CD4-positive, CD25-positive, alpha-beta regulatory T cell (primary cell): ENCODE data around the gene MGRN1. TPM values are rescaled to one million over a fixed set of nuclear protein-coding genes. Genes with fewer than 3 reads are reported as not detected.
"Not testable (repeated sequence)": the region's sequence is repeated elsewhere in the genome, so short reads cannot be mapped to it uniquely, and the experiment has no call there.

Source experiments
- ATAC-seq, 2 donors: fragments of 150-1000 bp; cut with Tn5 transposase; one replicate each; pipeline ENCODE4 v1.10.0; 2021; ENCODE audit warnings: low read depth in 2 of 2, moderate number of reproducible peaks in 2 of 2, moderate library complexity in 1 of 2
- DNase-seq, 3 donors: peaks; one replicate each; pipeline versions ENCODE4 v3.0.0 to v3.0.0-alpha.2; 2012 to 2022; ENCODE audit warnings: mixed read lengths in 1 of 3
- H3K27ac ChIP-seq: one replicate; pipeline ENCODE4 v1.7.0; 2013; ENCODE audit warnings: mild to moderate bottlenecking, low read length; ENCODE audit not compliant: insufficient read depth, poor library complexity, severe bottlenecking
- H3K27me3 ChIP-seq: one replicate; pipeline ENCODE4 v1.7.0; 2013; ENCODE audit warnings: low read length; ENCODE audit not compliant: control insufficient read depth, insufficient read depth
- H3K36me3 ChIP-seq: one replicate; pipeline ENCODE4 v1.7.0; 2013; ENCODE audit warnings: mild to moderate bottlenecking, low read length, moderate library complexity; ENCODE audit not compliant: control insufficient read depth, insufficient read depth
- H3K4me1 ChIP-seq: 2 replicates; pipeline ENCODE4 v1.7.0; 2013; ENCODE audit warnings: mild to moderate bottlenecking, low read length; ENCODE audit not compliant: insufficient read depth, control insufficient read depth, poor library complexity, severe bottlenecking
- H3K4me3 ChIP-seq: one replicate; pipeline ENCODE4 v1.7.0; 2013; ENCODE audit warnings: low read depth, mild to moderate bottlenecking, low read length, moderate library complexity
- H3K9me3 ChIP-seq, 2 experiments: 1 replicate in 1 of 2; 2 replicates in 1 of 2; pipeline ENCODE4 v1.7.0; 2013; ENCODE audit warnings: low read length in 2 of 2, mild to moderate bottlenecking in 1 of 2, moderate library complexity in 1 of 2; ENCODE audit not compliant: control insufficient read depth in 2 of 2
- H3K27ac Mint-ChIP-seq, 3 donors: one replicate each; pipeline ENCODE4 v1.8.0; 2020 to 2022; ENCODE audit warnings: mild to moderate bottlenecking in 3 of 3, mixed read lengths in 3 of 3, moderate library complexity in 2 of 3
- H3K27me3 Mint-ChIP-seq: one replicate; pipeline ENCODE4 v1.8.0; 2022; ENCODE audit warnings: mild to moderate bottlenecking, mixed read lengths
- H3K36me3 Mint-ChIP-seq: one replicate; pipeline ENCODE4 v1.8.0; 2020; ENCODE audit warnings: mixed read lengths
- H3K4me1 Mint-ChIP-seq, 4 donors: one replicate each; pipeline ENCODE4 v1.8.0; 2020 to 2022; ENCODE audit warnings: mixed read lengths in 4 of 4, mild to moderate bottlenecking in 1 of 4
- H3K4me3 Mint-ChIP-seq, 4 donors: one replicate each; pipeline ENCODE4 v1.8.0; 2020 to 2022; ENCODE audit warnings: mild to moderate bottlenecking in 4 of 4, mixed read lengths in 4 of 4, moderate library complexity in 3 of 4
- H3K9me3 Mint-ChIP-seq, 7 donors: one replicate each; pipeline ENCODE4 v1.8.0; 2020 to 2022; ENCODE audit warnings: mixed read lengths in 7 of 7, mild to moderate bottlenecking in 3 of 7, moderate library complexity in 2 of 7
- polyA plus RNA-seq, 4 donors: library from polyadenylated mRNA; unstranded; fragments of 300-500 nt; fragmentation: Illumina TruSeq; gene quantifications; one replicate each; pipeline ENCODE4 v1.2.3, GENCODE V29; 2021
- total RNA-seq: library from RNA; stranded (reverse); gene quantifications from one replicate; pipeline ENCODE4 v1.2.3, GENCODE V29; 2022

Gene MGRN1
- total and polyA plus RNA-seq, 5 donors from 2014 or later = 2.5 to 78.2 (median 4.7) TPM

GRCh38 chr16:4736546-4736945 is 111.9 kb downstream of the MGRN1 start:
- H3K4me3 Mint-ChIP-seq = peak overlapping the region; percentile 19 to 84 (median 48)

GRCh38 chr16:4737545-4737944 is 112.9 kb downstream of the MGRN1 start:
- Mint-ChIP-seq H3K4me1 (peaks cover 4 to 21% (median 12%) of the 10 kb centered on the region in 4 donors), H3K36me3 (no peaks in the 10 kb centered on the region), H3K4me3 (peak overlapping the region in 1 of 4 donors; percentile 71), H3K9me3 (no peaks in the 10 kb centered on the region), H3K27me3 (peaks cover 5% of the 10 kb centered on the region), H3K27ac (no peak overlapping the region)
- DNase-seq (no peak), ATAC-seq (no peak)
- H3K27me3 ChIP-seq = no peaks in the 10 kb centered on the region
- H3K4me1 ChIP-seq = peaks cover 19% of the 10 kb centered on the region
- no peak overlapping the region for H3K4me3 ChIP-seq
- H3K36me3 ChIP-seq = no peaks in the 10 kb centered on the region
- no peaks in the 10 kb centered on the region for H3K9me3 ChIP-seq
- H3K27ac ChIP-seq = no peak overlapping the region

More at GRCh38 chr16:4736546-4736945, 111.9 kb downstream of the MGRN1 start:
- H3K27me3 ChIP-seq = no peaks in the 10 kb centered on the region
- H3K9me3 ChIP-seq = no peaks in the 10 kb centered on the region
- DNase-seq = no peak
- H3K27ac ChIP-seq = no peak overlapping the region
- ATAC-seq = no peak
- Mint-ChIP-seq H3K9me3 (no peaks in the 10 kb centered on the region), H3K36me3 (no peaks in the 10 kb centered on the region), H3K27me3 (peaks cover 5% of the 10 kb centered on the region), H3K27ac (peak overlapping the region in 1 of 3 donors; percentile 49), H3K4me1 (peaks cover 5 to 22% (median 13%) of the 10 kb centered on the region in 4 donors)
- H3K4me3 ChIP-seq = no peak overlapping the region
- H3K4me1 ChIP-seq = peaks cover 19% of the 10 kb centered on the region
- no peaks in the 10 kb centered on the region for H3K36me3 ChIP-seq

- H3K36me3 Mint-ChIP-seq, H3K9me3 Mint-ChIP-seq, ATAC-seq, H3K27ac ChIP-seq, H3K4me3 ChIP-seq, H3K27ac Mint-ChIP-seq, H3K27me3 ChIP-seq, H3K36me3 ChIP-seq, DNase-seq, H3K27me3 Mint-ChIP-seq, H3K9me3 ChIP-seq: not testable (repeated sequence)
- Mint-ChIP-seq H3K4me1 (peaks cover 0 to 16% (median 10%) of the 10 kb centered on the region in 4 donors), H3K4me3 (peak overlapping the region in 1 of 4 donors; percentile 71)
- peaks cover 16% of the 10 kb centered on the region for H3K4me1 ChIP-seq
Observed at GRCh38 chr16:4738370-4738769, 113.7 kb downstream of the MGRN1 start.

Other genes with a start within 250 kb of the MGRN1 start
- gene CORO7, start 208.2 kb upstream of the MGRN1 start, total RNA-seq = 718 TPM
- gene CORO7, start 208.2 kb upstream of the MGRN1 start, polyA plus RNA-seq = 10 to 100 TPM; 52.5 to 69.3 (median 59.4) TPM
- 27.0 TPM for gene DNAJA3, start 199.0 kb upstream of the MGRN1 start, total RNA-seq
- gene DNAJA3, start 199.0 kb upstream of the MGRN1 start, polyA plus RNA-seq = 10 to 100 TPM; 27.5 to 49.7 (median 41.8) TPM
- gene NMRAL1, start 150.2 kb upstream of the MGRN1 start, total RNA-seq = 40.7 TPM
- gene NMRAL1, start 150.2 kb upstream of the MGRN1 start, polyA plus RNA-seq = 10 to 100 TPM; 45.6 to 61.7 (median 51.6) TPM
- gene HMOX2, start 148.4 kb upstream of the MGRN1 start, total RNA-seq = 41.2 TPM
- gene HMOX2, start 148.4 kb upstream of the MGRN1 start, polyA plus RNA-seq = 100 to 1,000 TPM; 104 to 145 (median 126) TPM
- 29.8 TPM for gene CDIP1, start 86.1 kb upstream of the MGRN1 start, total RNA-seq
- gene CDIP1, start 86.1 kb upstream of the MGRN1 start, polyA plus RNA-seq = 10 to 100 TPM; 16.4 to 29.6 (median 20.8) TPM
- 0.17 TPM for gene C16orf96, start 68.5 kb upstream of the MGRN1 start, total RNA-seq
- not detected for gene C16orf96, start 68.5 kb upstream of the MGRN1 start, polyA plus RNA-seq
- gene UBALD1, start 9.9 kb upstream of the MGRN1 start, total RNA-seq = 53.7 TPM
- 1 to 10 TPM; 5.1 to 7.3 (median 5.4) TPM for gene UBALD1, start 9.9 kb upstream of the MGRN1 start, polyA plus RNA-seq
- 43.7 TPM for gene NUDT16L1, start 68.7 kb downstream of the MGRN1 start, total RNA-seq
- gene NUDT16L1, start 68.7 kb downstream of the MGRN1 start, polyA plus RNA-seq = 100 to 1,000 TPM in 1 of 4 donors, 10 to 100 TPM in 3; 77.8 to 110 (median 91.5) TPM
- 20.4 TPM for gene ANKS3, start 109.4 kb downstream of the MGRN1 start, total RNA-seq
- gene ANKS3, start 109.4 kb downstream of the MGRN1 start, polyA plus RNA-seq = 1 to 10 TPM; 1.4 to 4.0 (median 2.5) TPM
- gene DNAAF8, start 109.7 kb downstream of the MGRN1 start, total RNA-seq = not detected
- under 1 TPM in 1 of 4 donors, not detected in 3; 0.06 TPM for gene DNAAF8, start 109.7 kb downstream of the MGRN1 start, polyA plus RNA-seq
- gene ZNF500, start 142.3 kb downstream of the MGRN1 start, total RNA-seq = 12.3 TPM
- 10 to 100 TPM in 2 of 4 donors, 1 to 10 TPM in 2; 4.5 to 16.9 (median 12.1) TPM for gene ZNF500, start 142.3 kb downstream of the MGRN1 start, polyA plus RNA-seq
- 0.27 TPM for gene SEPTIN12, start 163.5 kb downstream of the MGRN1 start, total RNA-seq
- gene SEPTIN12, start 163.5 kb downstream of the MGRN1 start, polyA plus RNA-seq = not detected
- gene SMIM22, start 170.5 kb downstream of the MGRN1 start, total RNA-seq = not detected
- gene SMIM22, start 170.5 kb downstream of the MGRN1 start, polyA plus RNA-seq = not detected
- gene ROGDI, start 177.8 kb downstream of the MGRN1 start, total RNA-seq = 15.9 TPM
- 1 to 10 TPM; 4.6 to 8.2 (median 7.0) TPM for gene ROGDI, start 177.8 kb downstream of the MGRN1 start, polyA plus RNA-seq
- gene GLYR1, start 222.5 kb downstream of the MGRN1 start, total RNA-seq = 114 TPM
- 10 to 100 TPM; 29.4 to 38.6 (median 33.2) TPM for gene GLYR1, start 222.5 kb downstream of the MGRN1 start, polyA plus RNA-seq
- 65.3 TPM for gene UBN1, start 222.7 kb downstream of the MGRN1 start, total RNA-seq
- 10 to 100 TPM; 10.8 to 12.8 (median 11.2) TPM for gene UBN1, start 222.7 kb downstream of the MGRN1 start, polyA plus RNA-seq